GM12801 (cell line): ENCODE measurements around the gene SNRPA1.

Source experiments
- TF ChIP-seq, protein P1 (sequence below): IDR thresholded peaks from one replicate; pipeline ENCODE4 v1.5.1; 2011; ENCODE audit warnings: control low read depth; ENCODE audit not compliant: insufficient read length; ENCODE audit errors: extremely low read depth

SNRPA1 gene

DNA sequence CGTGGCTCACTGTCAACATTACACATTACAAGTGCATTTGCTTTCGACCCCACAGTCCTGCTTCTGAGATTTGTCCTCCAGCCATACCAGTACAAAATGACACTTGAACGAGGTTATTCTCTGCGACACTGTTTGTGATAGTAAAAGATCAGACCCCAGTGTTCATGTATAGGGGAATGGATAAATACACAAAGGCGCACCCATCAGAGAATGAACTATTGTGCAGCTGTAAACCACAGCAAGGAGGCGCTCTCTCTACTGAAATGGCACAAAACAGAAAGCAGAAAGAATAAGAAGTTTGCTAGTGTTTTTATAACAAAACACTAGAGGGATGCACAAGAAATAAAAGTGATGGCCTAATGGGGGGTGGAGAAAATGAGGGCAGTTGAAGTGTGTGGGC, 38.3 kb downstream of the SNRPA1 start:
- TF ChIP-seq, protein P1, sequence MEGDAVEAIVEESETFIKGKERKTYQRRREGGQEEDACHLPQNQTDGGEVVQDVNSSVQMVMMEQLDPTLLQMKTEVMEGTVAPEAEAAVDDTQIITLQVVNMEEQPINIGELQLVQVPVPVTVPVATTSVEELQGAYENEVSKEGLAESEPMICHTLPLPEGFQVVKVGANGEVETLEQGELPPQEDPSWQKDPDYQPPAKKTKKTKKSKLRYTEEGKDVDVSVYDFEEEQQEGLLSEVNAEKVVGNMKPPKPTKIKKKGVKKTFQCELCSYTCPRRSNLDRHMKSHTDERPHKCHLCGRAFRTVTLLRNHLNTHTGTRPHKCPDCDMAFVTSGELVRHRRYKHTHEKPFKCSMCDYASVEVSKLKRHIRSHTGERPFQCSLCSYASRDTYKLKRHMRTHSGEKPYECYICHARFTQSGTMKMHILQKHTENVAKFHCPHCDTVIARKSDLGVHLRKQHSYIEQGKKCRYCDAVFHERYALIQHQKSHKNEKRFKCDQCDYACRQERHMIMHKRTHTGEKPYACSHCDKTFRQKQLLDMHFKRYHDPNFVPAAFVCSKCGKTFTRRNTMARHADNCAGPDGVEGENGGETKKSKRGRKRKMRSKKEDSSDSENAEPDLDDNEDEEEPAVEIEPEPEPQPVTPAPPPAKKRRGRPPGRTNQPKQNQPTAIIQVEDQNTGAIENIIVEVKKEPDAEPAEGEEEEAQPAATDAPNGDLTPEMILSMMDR = no peak

DNA sequence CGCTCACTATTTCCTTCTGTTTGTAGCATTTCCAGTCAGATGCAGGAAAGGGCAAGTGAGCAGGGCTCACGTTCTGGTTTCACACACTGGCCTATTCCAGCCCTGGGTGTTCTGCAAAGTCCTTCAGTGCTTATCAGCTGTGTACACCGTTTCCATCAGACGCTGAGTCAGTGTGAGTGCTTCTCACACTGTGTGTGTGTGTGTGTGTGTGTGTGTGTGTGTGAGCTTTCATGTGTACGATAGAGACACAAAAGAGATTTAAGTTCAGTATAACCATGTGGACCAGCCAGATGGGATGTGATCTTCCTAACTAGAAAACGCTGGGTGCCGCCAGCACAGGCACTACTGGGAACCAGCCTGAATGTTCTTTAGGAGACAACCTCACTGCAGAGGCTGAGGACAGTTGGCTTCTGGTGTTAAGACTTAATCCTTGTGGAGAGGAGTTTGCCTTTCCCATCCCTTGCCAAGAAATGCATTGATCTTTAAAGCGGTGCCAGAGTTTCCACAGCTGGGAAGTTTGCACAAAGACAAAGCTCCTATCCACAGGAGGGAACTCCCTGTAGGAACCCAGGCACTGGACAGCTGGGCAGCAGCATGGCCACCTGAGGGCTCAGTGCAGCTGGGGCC, 39.3 kb downstream of the SNRPA1 start:
- TF ChIP-seq, protein P1 = no peak

DNA sequence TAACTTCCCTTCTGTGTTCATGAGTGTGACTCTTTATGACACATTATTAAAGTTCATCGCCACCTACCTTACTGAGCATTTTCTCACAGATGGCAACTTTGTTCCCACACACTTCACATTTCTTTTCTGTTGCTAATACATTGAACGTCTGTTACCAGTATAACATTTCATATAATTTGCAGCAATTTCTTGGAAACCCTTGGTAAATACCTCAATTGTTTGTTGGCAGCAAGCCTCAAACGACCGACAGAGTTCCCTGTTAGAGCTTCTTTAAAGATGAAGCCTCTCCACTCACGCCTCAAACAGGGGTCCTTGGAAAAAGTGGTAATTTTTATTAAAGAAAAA, 40.0 kb downstream of the SNRPA1 start:
- TF ChIP-seq, protein P1 = no peak

- TF ChIP-seq, protein P1 = no peak
Measured at GRCh38 chr15:101254157-101255050, 40.6 kb downstream of the SNRPA1 start.

GRCh38 chr15:101252836-101253235, 42.2 kb downstream of the SNRPA1 start:
- TF ChIP-seq, protein P1 = no peak

DNA sequence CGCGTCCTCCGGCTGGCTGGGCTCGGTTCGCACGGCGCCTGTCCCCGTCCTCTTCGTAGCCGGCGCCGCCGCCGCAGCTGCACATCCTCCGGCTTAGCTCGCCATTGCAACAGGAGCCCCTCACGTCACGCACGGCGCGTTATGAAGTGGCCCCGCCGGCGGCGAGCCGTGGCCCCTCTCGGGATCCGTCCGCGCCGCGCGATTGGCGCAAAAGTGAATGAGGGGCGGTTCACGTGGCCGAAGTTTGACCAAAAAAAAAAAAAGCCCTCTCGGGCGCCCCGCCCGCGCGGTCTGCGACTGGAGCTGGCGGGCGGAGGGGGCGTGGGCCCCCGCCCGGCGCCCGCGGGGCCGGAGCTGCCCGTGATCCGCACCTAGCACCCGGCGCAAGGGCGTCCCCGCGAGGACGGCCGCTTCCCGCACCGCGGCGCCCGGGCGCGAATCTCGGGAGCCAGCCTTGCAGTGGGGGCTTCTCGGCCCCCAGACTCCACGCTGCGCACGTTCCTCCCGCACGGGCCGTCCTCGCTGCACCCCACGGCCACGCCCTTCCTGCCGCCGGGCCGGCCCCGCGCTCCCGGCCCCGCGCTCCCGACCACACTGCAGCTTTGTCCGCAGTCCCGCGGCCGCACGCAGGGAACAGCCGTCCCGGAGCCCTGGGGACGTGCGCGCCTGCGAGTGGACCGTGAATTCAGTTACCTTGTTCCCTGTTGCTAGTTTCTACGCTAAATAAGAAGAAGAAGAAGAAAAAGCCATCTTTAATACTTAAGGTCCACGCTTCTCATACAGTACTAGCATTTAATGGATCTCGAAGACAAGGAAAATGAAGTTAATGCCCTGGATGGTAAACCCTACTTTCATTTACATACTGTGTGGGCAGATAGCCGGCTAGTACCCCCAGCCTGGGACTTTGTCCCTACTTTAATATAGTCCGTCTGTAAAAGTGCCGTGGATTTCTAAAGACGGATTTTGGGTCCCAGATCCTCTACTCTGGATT, 42.9 kb downstream of the SNRPA1 start, which contains the start of gene CHSY1:
TSS of gene CHSY1 (minus strand) at position 219 of the 991 bp plus-strand sequence. CDS start 592 bp downstream, outside the sequence.
- TF ChIP-seq, protein P1 = no peak
